SJCRH30 (cell line): ENCODE measurements around the gene CORT. TPM values are rescaled to one million over a fixed set of nuclear protein-coding genes. Genes with fewer than 3 reads are reported as not detected.
A peak's percentile ranks its signal among the peaks of the same experiment; 100 is the strongest.
"Not testable (repeated sequence)": the region's sequence is repeated elsewhere in the genome, so short reads cannot be mapped to it uniquely, and the experiment has no call there.

Source experiments
- DNase-seq, 2 experiments: peaks; one replicate each; pipeline ENCODE4 v3.0.0-alpha.2; 2015 to 2020
- H3K27ac ChIP-seq: fragments of 250-450 bp; sonication (Bioruptor Pico); 2 replicates; pipeline ENCODE4 v1.5.1; 2020; ENCODE audit warnings: mild to moderate bottlenecking, moderate library complexity
- H3K27me3 ChIP-seq: fragments of 250-450 bp; sonication (Bioruptor Pico); 2 replicates; pipeline ENCODE4 v1.5.1; 2020; ENCODE audit warnings: mild to moderate bottlenecking, moderate library complexity
- H3K36me3 ChIP-seq: fragments of 250-450 bp; sonication (Bioruptor Pico); 2 replicates; pipeline ENCODE4 v1.5.1; 2020; ENCODE audit warnings: mild to moderate bottlenecking, moderate library complexity
- H3K4me1 ChIP-seq: fragments of 250-450 bp; sonication (Bioruptor Pico); 2 replicates; pipeline ENCODE4 v1.5.1; 2020; ENCODE audit warnings: mild to moderate bottlenecking, moderate library complexity
- H3K4me3 ChIP-seq: fragments of 250-450 bp; sonication (Bioruptor Pico); 2 replicates; pipeline ENCODE4 v1.5.1; 2020; ENCODE audit warnings: mild to moderate bottlenecking, moderate library complexity
- H3K9me3 ChIP-seq: fragments of 250-450 bp; sonication (Bioruptor Pico); replicated peaks from 2 replicates; pipeline ENCODE4 v1.5.1; 2020; ENCODE audit warnings: mild to moderate bottlenecking, moderate library complexity
- total RNA-seq: library from RNA; depleted of rRNA; stranded (reverse); fragments of >200 nt; shearing (Covaris generic); gene quantifications from 2 replicates; pipeline ENCODE4 v1.2.3, GENCODE V29; 2014

The CORT gene
- total RNA-seq, 1 experiment from 2014 or later: 0.30 TPM

DNA sequence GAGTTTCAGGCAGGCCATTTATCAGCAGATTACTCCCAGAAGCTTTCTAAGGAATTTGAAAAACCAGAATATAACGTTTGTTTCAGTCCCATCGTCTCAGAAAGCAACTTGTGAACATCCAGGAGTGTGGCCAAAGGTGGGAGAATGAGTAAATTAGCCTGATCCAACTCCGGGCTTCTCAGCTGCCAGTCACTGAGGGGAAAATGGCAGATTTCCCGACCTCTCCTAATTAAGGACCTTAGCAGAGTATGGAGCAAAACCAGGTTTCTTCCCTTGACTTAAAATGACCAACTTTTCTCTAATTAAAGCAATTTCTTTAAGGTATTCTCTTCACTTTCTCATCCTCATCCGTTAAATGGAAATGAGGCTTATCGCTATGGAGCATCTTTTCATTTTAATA lies 1.0 kb downstream of the CORT start:
- Histone ChIP-seq H3K4me3 (no peak overlapping the region), H3K9me3 (no peaks in the 10 kb centered on the region), H3K27me3 (no peaks in the 10 kb centered on the region; the same call in 1 of the 2 replicates), H3K36me3 (no peaks in the 10 kb centered on the region), H3K4me1 (peaks cover 2% of the 10 kb centered on the region), H3K27ac (no peak overlapping the region)
- DNase-seq: no peak

GRCh38 chr1:10451287-10451686 lies 1.5 kb downstream of the CORT start:
- Histone ChIP-seq H3K36me3 (no peaks in the 10 kb centered on the region), H3K27ac (no peak overlapping the region), H3K27me3 (no peaks in the 10 kb centered on the region; the same call in 1 of the 2 replicates), H3K4me1 (peaks cover 6% of the 10 kb centered on the region), H3K4me3 (no peak overlapping the region), H3K9me3 (no peaks in the 10 kb centered on the region)
- no peak for DNase-seq

- no peaks in the 10 kb centered on the region; the same call in 1 of the 2 replicates for H3K27me3 ChIP-seq
- peak overlapping the region; percentile 69 for H3K27ac ChIP-seq
- peaks cover 9% of the 10 kb centered on the region for H3K36me3 ChIP-seq
- peaks cover 38% of the 10 kb centered on the region for H3K4me1 ChIP-seq
- peak; percentile 27 to 43 for DNase-seq
- no peaks in the 10 kb centered on the region for H3K9me3 ChIP-seq
- H3K4me3 ChIP-seq: no peak overlapping the region
Observed at GRCh38 chr1:10456048-10456447, 6.2 kb downstream of the CORT start.

DNA sequence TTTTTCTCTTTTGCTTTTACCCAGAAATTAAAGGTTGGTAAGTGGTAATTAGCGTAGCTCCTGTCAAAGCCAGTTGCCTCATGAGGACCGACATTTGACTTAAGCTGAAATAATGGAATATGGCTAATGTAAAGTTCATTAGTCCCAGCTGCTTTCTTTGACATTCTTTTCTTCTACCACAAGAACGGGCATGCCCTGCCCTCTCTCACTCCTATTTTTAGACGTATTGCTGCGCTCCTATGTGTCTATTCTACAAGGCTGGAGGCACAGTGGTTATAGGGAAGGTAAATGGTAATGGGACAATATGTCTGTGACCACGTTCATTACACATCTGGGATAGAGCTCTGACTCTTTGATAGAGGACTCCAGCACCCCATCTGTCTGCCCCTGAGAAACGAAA lies 6.8 kb downstream of the CORT start:
- Histone ChIP-seq H3K36me3 (peaks cover 16% of the 10 kb centered on the region), H3K9me3 (no peaks in the 10 kb centered on the region), H3K27ac (peak overlapping the region; percentile 69), H3K27me3 (no peaks in the 10 kb centered on the region; the same call in 1 of the 2 replicates), H3K4me3 (no peak overlapping the region), H3K4me1 (peaks cover 38% of the 10 kb centered on the region)
- peak; percentile 78 to 83 for DNase-seq

DNA sequence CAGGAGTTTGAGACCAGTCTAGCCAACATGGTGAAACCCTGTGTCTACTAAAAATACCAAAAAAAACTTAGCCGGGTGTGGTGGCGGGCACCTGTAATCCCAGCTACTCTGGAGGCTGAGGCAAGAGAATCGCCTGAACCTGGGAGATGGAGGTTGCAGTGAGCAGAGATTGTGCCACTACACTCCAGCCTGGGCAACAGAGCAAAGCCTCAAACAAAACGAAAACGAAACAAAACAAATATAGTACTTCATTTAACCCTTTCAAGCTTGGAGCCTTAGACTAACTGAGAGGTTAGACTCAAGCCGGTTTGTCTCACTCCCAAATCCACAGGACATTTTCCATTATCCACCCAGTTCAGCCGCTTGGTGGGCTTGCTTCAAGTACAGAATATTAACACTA lies 7.6 kb downstream of the CORT start:
- Histone ChIP-seq H3K27ac (peak overlapping the region; percentile 69), H3K4me1 (peaks cover 38% of the 10 kb centered on the region), H3K36me3 (peaks cover 20% of the 10 kb centered on the region)
- H3K9me3 ChIP-seq, H3K4me3 ChIP-seq, DNase-seq, H3K27me3 ChIP-seq: not testable (repeated sequence)

DNA sequence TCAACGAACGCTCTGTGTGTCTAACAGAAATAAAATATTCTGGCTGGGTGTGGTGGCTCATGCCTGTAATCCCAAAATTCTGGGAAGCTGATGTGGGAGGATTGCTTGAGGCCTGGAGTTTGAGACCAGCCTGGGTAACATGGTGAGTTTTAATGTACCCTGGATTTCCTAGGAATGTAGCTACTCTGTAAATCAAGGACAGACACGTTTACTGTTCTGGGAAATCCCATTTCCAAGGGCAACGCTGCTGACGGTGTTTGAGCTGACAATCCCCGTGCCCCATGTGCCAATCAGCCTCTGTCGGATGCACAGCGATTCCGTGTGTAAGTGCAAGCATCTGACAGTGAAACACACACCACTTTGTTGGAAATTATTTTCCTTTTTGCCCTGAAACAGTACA lies 8.0 kb downstream of the CORT start:
- Histone ChIP-seq H3K36me3 (peaks cover 24% of the 10 kb centered on the region), H3K27ac (peak overlapping the region; percentile 69; the same call in 1 of the 2 replicates), H3K9me3 (no peaks in the 10 kb centered on the region), H3K27me3 (no peaks in the 10 kb centered on the region), H3K4me1 (peaks cover 38% of the 10 kb centered on the region), H3K4me3 (no peak overlapping the region)
- no peak for DNase-seq

- H3K9me3 ChIP-seq: no peaks in the 10 kb centered on the region
- H3K27me3 ChIP-seq: no peaks in the 10 kb centered on the region
- no peak overlapping the region; the same call in 1 of the 2 replicates for H3K27ac ChIP-seq
- peaks cover 35% of the 10 kb centered on the region for H3K36me3 ChIP-seq
- no peak overlapping the region for H3K4me3 ChIP-seq
- H3K4me1 ChIP-seq: peaks cover 38% of the 10 kb centered on the region
- DNase-seq: peak; percentile 53 to 54
Observed at GRCh38 chr1:10459184-10459583, 9.4 kb downstream of the CORT start.

GRCh38 chr1:10467078-10467477 lies 17.2 kb downstream of the CORT start:
- H3K9me3 ChIP-seq: no peaks in the 10 kb centered on the region
- peaks cover 5% of the 10 kb centered on the region; the same call in 1 of the 2 replicates for H3K4me1 ChIP-seq
- H3K36me3 ChIP-seq: peaks cover 68% of the 10 kb centered on the region
- no peak overlapping the region for H3K4me3 ChIP-seq
- no peaks in the 10 kb centered on the region for H3K27me3 ChIP-seq
- no peak for DNase-seq
- H3K27ac ChIP-seq: no peak overlapping the region

- H3K4me3 ChIP-seq: no peak overlapping the region
- no peaks in the 10 kb centered on the region for H3K9me3 ChIP-seq
- no peak overlapping the region for H3K27ac ChIP-seq
Observed at GRCh38 chr1:10470043-10470442, 20.2 kb downstream of the CORT start.

GRCh38 chr1:10471411-10472219 lies 21.8 kb downstream of the CORT start:
- Histone ChIP-seq H3K4me3 (peak overlapping the region; percentile 75), H3K9me3 (no peaks in the 10 kb centered on the region), H3K27me3 (no peaks in the 10 kb centered on the region), H3K36me3 (peaks cover 25% of the 10 kb centered on the region), H3K27ac (peak overlapping the region; percentile 42), H3K4me1 (peaks cover 8% of the 10 kb centered on the region; the same call in 1 of the 2 replicates)
- no peak for DNase-seq

More at GRCh38 chr1:10470043-10470442, 20.2 kb downstream of the CORT start:
- H3K36me3 ChIP-seq: peaks cover 41% of the 10 kb centered on the region
- no peaks in the 10 kb centered on the region for H3K27me3 ChIP-seq
- H3K4me1 ChIP-seq: peaks cover 5% of the 10 kb centered on the region; the same call in 1 of the 2 replicates
- no peak for DNase-seq

GRCh38 chr1:10472220-10473144 lies 22.7 kb downstream of the CORT start, which contains the start of gene DFFA:
TSS of gene DFFA (minus strand) at chr1:10472529. CDS start at chr1:10472458, 71 bp downstream.
- Histone ChIP-seq H3K36me3 (peaks cover 18% of the 10 kb centered on the region), H3K4me1 (peaks cover 8% of the 10 kb centered on the region; the same call in 1 of the 2 replicates), H3K27me3 (no peaks in the 10 kb centered on the region), H3K9me3 (no peaks in the 10 kb centered on the region), H3K27ac (peak within 1 kb of the TSS; percentile 42), H3K4me3 (peak within 1 kb of the TSS; percentile 75)
- peak; percentile 98 to 99 for DNase-seq

DNA sequence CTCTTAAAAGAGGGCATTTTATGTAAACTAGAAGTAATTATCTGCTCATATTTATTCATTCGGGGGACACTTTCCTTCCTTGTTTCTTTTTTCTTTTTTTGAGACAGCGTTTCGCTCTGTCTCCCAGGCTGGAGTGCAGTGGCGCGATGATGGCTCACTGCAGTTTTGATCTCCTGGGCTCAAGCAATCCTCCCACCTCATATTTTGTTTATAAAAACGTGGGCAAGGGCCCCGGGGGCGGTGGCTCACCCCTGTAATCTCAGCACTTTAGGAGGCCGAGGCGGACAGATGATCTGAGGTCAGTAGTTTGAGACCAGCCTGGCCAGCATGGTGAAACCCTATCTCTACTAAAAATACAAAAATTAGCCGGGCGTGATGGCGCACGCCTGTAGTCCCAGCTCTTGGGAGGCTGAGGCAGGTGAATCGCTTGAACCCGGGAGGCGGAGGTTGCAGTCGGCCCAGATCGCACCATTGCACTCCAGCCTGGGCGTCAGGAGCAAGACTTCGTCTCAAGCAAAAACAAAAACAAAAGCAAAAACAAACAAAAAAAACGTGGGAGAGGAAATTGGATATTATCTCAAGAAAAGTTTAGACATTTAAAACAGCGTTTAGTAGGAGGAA lies 23.4 kb downstream of the CORT start:
- H3K27ac ChIP-seq: peak overlapping the region; percentile 38; the same call in 1 of the 2 replicates
- H3K27me3 ChIP-seq: no peaks in the 10 kb centered on the region
- H3K36me3 ChIP-seq: peaks cover 10% of the 10 kb centered on the region
- peaks cover 8% of the 10 kb centered on the region; the same call in 1 of the 2 replicates for H3K4me1 ChIP-seq
- H3K4me3 ChIP-seq: peak overlapping the region; percentile 75
- peak; percentile 42 to 48 for DNase-seq
- H3K9me3 ChIP-seq: no peaks in the 10 kb centered on the region

- H3K27me3 ChIP-seq, H3K27ac ChIP-seq, H3K4me1 ChIP-seq, H3K9me3 ChIP-seq, H3K36me3 ChIP-seq, DNase-seq: not testable (repeated sequence)
- peak overlapping the region; percentile 81 for H3K4me3 ChIP-seq
Observed at GRCh38 chr1:10474309-10474612, 24.4 kb downstream of the CORT start.
